ENCODE measurements around the gene TSPAN31. TPM values are rescaled to one million over a fixed set of nuclear protein-coding genes. Genes with fewer than 3 reads are reported as not detected.

TSPAN31 gene
- 70.0 and 70.2 TPM in 2 replicates for total RNA-seq

GRCh38 chr12:57744777-57745484 is at the start of gene TSPAN31:
TSPAN31 (plus strand) TSS chr12:57745039; CDS start chr12:57745155, 116 bp downstream.

GRCh38 chr12:57738661-57739237 is 6.1 kb upstream of the TSPAN31 start, which contains the start of gene AGAP2:
AGAP2 (minus strand) TSS chr12:57738742; CDS start chr12:57738246, 496 bp downstream.

GRCh38 chr12:57751788-57752667 is 7.2 kb downstream of the TSPAN31 start, which contains the start of gene CDK4:
CDK4 (minus strand) TSS chr12:57752310; CDS start chr12:57751717, 593 bp downstream.

GRCh38 chr12:57754411-57755193 is 9.8 kb downstream of the TSPAN31 start, which contains the start of gene MARCHF9:
MARCHF9 (plus strand) TSS chr12:57755103; CDS start chr12:57755529, 426 bp downstream.

GRCh38 chr12:57766464-57767304 is 21.8 kb downstream of the TSPAN31 start, which contains the start of gene CYP27B1:
CYP27B1 (minus strand) TSS chr12:57767078; CDS start chr12:57767041, 37 bp downstream.

GRCh38 chr12:57771873-57772428 is 27.1 kb downstream of the TSPAN31 start, which contains the start of gene METTL1:
METTL1 (minus strand) TSS chr12:57772105; CDS start chr12:57772083, 22 bp downstream.

GRCh38 chr12:57772429-57773322 is 27.8 kb downstream of the TSPAN31 start, which contains the start of gene EEF1AKMT3:
EEF1AKMT3 (plus strand) TSS chr12:57772614; CDS start chr12:57772725, 111 bp downstream.

GRCh38 chr12:57782608-57783465 is 38.0 kb downstream of the TSPAN31 start, which contains the start of gene TSFM:
TSFM (plus strand) TSS chr12:57782787; CDS start chr12:57782802, 15 bp downstream.

Other genes starting within 250 kb of the TSPAN31 start
- 43.5 and 52.7 TPM in 2 replicates for gene DDIT3, start 224.5 kb upstream of the TSPAN31 start, total RNA-seq
- 9.9 and 15.0 TPM in 2 replicates for gene MBD6, start 222.2 kb upstream of the TSPAN31 start, total RNA-seq
- gene DCTN2, start 197.8 kb upstream of the TSPAN31 start, total RNA-seq = 126 and 150 TPM in 2 replicates
- not detected in 2 replicates for gene KIF5A, start 195.0 kb upstream of the TSPAN31 start, total RNA-seq
- 11.0 and 19.4 TPM in 2 replicates for gene PIP4K2C, start 153.8 kb upstream of the TSPAN31 start, total RNA-seq
- 4.7 and 5.3 TPM in 2 replicates for gene DTX3, start 140.2 kb upstream of the TSPAN31 start, total RNA-seq
- gene ARHGEF25, start 133.6 kb upstream of the TSPAN31 start, total RNA-seq = 10.5 and 11.0 TPM in 2 replicates
- 0.16 and 0.18 TPM in 2 replicates for gene B4GALNT1, start 111.8 kb upstream of the TSPAN31 start, total RNA-seq
- 310 and 312 TPM in 2 replicates for gene OS9, start 50.9 kb upstream of the TSPAN31 start, total RNA-seq
- 0.18 and 0.32 TPM in 2 replicates for gene AGAP2, start 6.3 kb upstream of the TSPAN31 start, total RNA-seq
- gene CDK4, start 7.3 kb downstream of the TSPAN31 start, total RNA-seq = 155 and 176 TPM in 2 replicates
- gene MARCHF9, start 10.1 kb downstream of the TSPAN31 start, total RNA-seq = 2.9 and 3.2 TPM in 2 replicates
- gene CYP27B1, start 22.0 kb downstream of the TSPAN31 start, total RNA-seq = 11.4 TPM in 1 of 2 replicates, not detected in the other
- 11.8 and 16.6 TPM in 2 replicates for gene METTL1, start 27.1 kb downstream of the TSPAN31 start, total RNA-seq
- gene EEF1AKMT3, start 27.6 kb downstream of the TSPAN31 start, total RNA-seq = 8.7 and 14.6 TPM in 2 replicates
- 15.5 and 25.4 TPM in 2 replicates for gene TSFM, start 37.7 kb downstream of the TSPAN31 start, total RNA-seq
- 2.2 and 2.8 TPM in 2 replicates for gene AVIL, start 73.7 kb downstream of the TSPAN31 start, total RNA-seq
- gene CTDSP2, start 101.7 kb downstream of the TSPAN31 start, total RNA-seq = 103 and 138 TPM in 2 replicates
- gene ATP23, start 196.5 kb downstream of the TSPAN31 start, total RNA-seq = 2.8 and 7.9 TPM in 2 replicates